Endodermal cell (in vitro differentiated cells): Measurements from ENCODE around the gene BANF1. TPM values are rescaled to one million over a fixed set of nuclear protein-coding genes. Genes with fewer than 3 reads are reported as not detected.
A peak's percentile ranks its signal among the peaks of the same experiment; 100 is the strongest.
"Not testable (repeated sequence)": the region's sequence is repeated elsewhere in the genome, so short reads cannot be mapped to it uniquely, and the experiment has no call there.

ENCODE experiments used
- DNase-seq: peaks from one replicate; pipeline ENCODE4 v3.0.0-alpha.2; 2017
- H3K27ac ChIP-seq: 2 replicates; pipeline ENCODE4 v1.5.1; 2013; ENCODE audit warnings: mild to moderate bottlenecking, low read depth, low read length, moderate library complexity
- H3K27me3 ChIP-seq: 2 replicates; pipeline ENCODE4 v1.6.1; 2013; ENCODE audit warnings: mild to moderate bottlenecking, low read length, moderate library complexity; ENCODE audit not compliant: insufficient read depth, control insufficient read depth, poor library complexity, severe bottlenecking
- H3K36me3 ChIP-seq: 2 replicates; pipeline ENCODE4 v1.7.0; 2013; ENCODE audit warnings: mild to moderate bottlenecking, low read length, moderate library complexity; ENCODE audit not compliant: control insufficient read depth, insufficient read depth
- H3K4me1 ChIP-seq: one replicate; pipeline ENCODE4 v1.7.0; 2013; ENCODE audit warnings: low read length; ENCODE audit not compliant: control insufficient read depth, insufficient read depth
- H3K4me3 ChIP-seq: 2 replicates; pipeline ENCODE4 v1.5.1; 2013; ENCODE audit warnings: mild to moderate bottlenecking, low read length, moderate library complexity
- H3K9ac ChIP-seq: 2 replicates; pipeline ENCODE4 v1.6.1; 2013; ENCODE audit warnings: mild to moderate bottlenecking, low read length, moderate library complexity; ENCODE audit not compliant: poor library complexity, severe bottlenecking; ENCODE audit errors: extremely low read depth
- H3K9me3 ChIP-seq: 2 replicates; pipeline ENCODE4 v1.6.1; 2013; ENCODE audit warnings: mild to moderate bottlenecking, low read length, moderate library complexity; ENCODE audit not compliant: control insufficient read depth
- H3K27ac Mint-ChIP-seq: 2 replicates; pipeline ENCODE4 v1.8.0; 2020; ENCODE audit warnings: mixed read lengths
- H3K27me3 Mint-ChIP-seq: 2 replicates; pipeline ENCODE4 v1.8.0; 2021; ENCODE audit warnings: mild to moderate bottlenecking, mixed read lengths; ENCODE audit not compliant: insufficient read depth
- H3K36me3 Mint-ChIP-seq: 2 replicates; pipeline ENCODE4 v1.8.0; 2020; ENCODE audit warnings: low read depth, mixed read lengths
- H3K4me1 Mint-ChIP-seq: 2 replicates; pipeline ENCODE4 v1.8.0; 2020; ENCODE audit warnings: mixed read lengths
- H3K4me3 Mint-ChIP-seq: 2 replicates; pipeline ENCODE4 v1.8.0; 2020; ENCODE audit warnings: mild to moderate bottlenecking, moderate library complexity, mixed read lengths
- H3K9me3 Mint-ChIP-seq: 2 replicates; pipeline ENCODE4 v1.8.0; 2020; ENCODE audit warnings: mild to moderate bottlenecking, mixed read lengths
- CTCF ChIP-seq: fragments of 200-600 bp; sonication (generic); conservative IDR thresholded peaks from 2 replicates; pipeline ENCODE4 v1.5.0; 2021; ENCODE audit warnings: antibody characterized with exemption, mild to moderate bottlenecking
- WGBS, 2 experiments: methylation state at CpG; one replicate each; pipeline versions ENCODE4 v1.1.5 to v1.1.7; 2013; ENCODE audit warnings: missing lambda C conversion rate in 2 of 2, mixed read lengths in 1 of 2; ENCODE audit not compliant: insufficient coverage in 1 of 2, insufficient read length in 1 of 2; 5-methylcytosine and 5-hydroxymethylcytosine counted together
- total RNA-seq, 2 donors: library from RNA; stranded (reverse); fragmentation: NEBNext Ultra II Directional in 1 of 2; extraction: Animal tissue kit (Norgen Biotek cat#: 25700) in 1 of 2; gene quantifications; 2 replicates in 1 of 2; 3 replicates in 1 of 2; pipeline ENCODE4 v1.2.1, GENCODE V29; 2021

The BANF1 gene
- total RNA-seq, 2 donors from 2014 or later = 348 to 409 TPM

DNA sequence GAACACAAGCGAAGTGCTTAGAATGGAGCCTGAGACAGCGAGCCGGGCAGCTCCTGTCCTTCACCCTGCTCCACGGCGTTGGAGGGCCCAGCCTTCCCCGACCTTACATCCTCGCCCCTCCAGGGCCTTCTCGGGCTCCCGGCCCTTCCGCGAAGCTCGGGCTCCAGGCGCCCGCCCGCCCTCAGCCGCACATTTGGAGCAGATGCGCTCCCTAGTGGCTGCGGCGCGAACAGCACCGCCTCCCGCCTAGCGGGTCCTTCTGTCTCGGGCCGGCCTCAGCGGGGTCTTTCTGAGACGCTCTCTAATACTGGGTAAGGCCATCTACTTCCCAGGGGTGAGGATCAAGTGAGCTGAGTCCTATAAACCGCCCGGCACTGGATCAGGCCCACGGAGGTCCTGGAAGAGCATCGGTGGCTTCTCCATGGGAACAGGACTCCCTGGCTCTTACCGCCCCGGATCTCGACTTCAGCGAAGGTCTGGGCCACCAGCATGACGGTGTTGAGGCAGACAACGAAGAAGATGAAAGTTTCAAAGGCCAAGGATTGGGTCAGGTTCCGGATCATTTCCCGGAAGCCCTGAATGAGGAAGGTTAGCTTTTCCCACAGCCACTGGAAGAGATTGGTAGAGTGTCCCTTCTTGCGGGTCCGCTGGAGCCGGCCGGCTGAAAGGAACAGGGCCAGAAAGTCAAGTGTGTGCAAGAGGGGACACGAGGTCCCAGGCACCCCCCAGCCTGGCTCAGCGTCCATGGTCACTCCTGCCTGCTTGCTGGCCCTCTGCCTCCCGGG, 20.3 kb downstream of the BANF1 start:
- peak; percentile 97 for TF ChIP-seq CTCF
- Histone ChIP-seq H3K36me3 (no peaks in the 10 kb centered on the region), H3K4me1 (no peaks in the 10 kb centered on the region), H3K27me3 (peaks cover 6% of the 10 kb centered on the region), H3K9me3 (no peaks in the 10 kb centered on the region), H3K9ac (no peak overlapping the region), H3K27ac (no peak overlapping the region), H3K4me3 (no peak overlapping the region)
- Mint-ChIP-seq H3K36me3 (no peaks in the 10 kb centered on the region), H3K9me3 (no peaks in the 10 kb centered on the region), H3K4me3 (no peak overlapping the region), H3K27ac (no peak overlapping the region), H3K4me1 (no peaks in the 10 kb centered on the region), H3K27me3 (peaks cover 32% of the 10 kb centered on the region)
- DNase-seq = peak; percentile 96
- 35 to 49% methylated on average over 24 to 46 of the region's 46 CpGs for WGBS, 2 experiments

DNA sequence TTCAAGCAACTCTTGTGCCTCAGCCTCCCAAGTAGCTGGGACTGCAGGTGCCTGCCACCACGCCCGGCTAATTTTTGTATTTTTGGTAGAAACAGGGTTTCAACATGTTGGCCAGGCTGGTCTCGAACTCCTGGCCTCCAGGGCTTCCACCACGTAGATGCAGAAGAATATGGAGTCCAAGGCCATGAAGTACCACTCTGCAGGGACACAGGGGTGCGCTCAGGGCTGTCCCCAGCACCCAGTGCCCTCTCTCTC, 20.8 kb downstream of the BANF1 start:
- H3K36me3 ChIP-seq, DNase-seq, H3K27ac ChIP-seq, H3K27ac Mint-ChIP-seq, H3K4me1 Mint-ChIP-seq, H3K4me3 Mint-ChIP-seq, H3K36me3 Mint-ChIP-seq, H3K4me1 ChIP-seq, H3K9me3 ChIP-seq, H3K9ac ChIP-seq, H3K4me3 ChIP-seq, H3K27me3 ChIP-seq, H3K9me3 Mint-ChIP-seq: not testable (repeated sequence)
- 71 to 83% methylated on average over 4 to 5 of the region's 5 CpGs for WGBS, 2 experiments
- peaks cover 32% of the 10 kb centered on the region for H3K27me3 Mint-ChIP-seq

DNA sequence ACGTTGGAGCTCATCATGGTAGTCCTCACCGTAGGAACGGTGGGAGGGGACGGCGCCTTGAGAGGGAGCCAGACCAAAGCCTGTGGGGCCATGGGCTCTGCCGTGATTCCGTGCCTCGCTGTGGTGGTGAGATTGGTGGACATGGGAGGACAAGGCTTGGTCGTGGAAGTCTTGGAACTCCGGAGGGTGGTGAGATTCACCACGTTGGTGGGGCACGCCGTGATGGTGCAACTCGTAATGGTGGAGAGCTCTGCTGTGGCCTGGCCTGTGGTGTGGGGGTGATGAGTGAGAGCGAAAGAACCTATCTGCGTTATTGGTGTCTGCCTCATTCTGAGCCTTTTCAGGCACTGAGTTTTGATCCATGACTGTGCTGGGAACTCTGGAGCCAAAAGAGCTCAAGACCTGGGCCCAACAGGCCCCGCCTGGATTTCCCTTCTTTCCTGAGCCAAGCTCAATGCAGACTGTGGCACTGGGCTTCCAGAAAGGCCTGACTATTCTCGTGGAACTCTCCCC, 23.8 kb downstream of the BANF1 start, which contains the start of gene CATSPER1:
Gene CATSPER1 (minus strand): TSS at position 463 of the 513 bp plus-strand sequence. CDS start 100 bp downstream, at position 363.
- Histone ChIP-seq H3K9me3 (no peaks in the 10 kb centered on the region), H3K4me3 (no peak within 1 kb of the TSS), H3K27me3 (peaks cover 6% of the 10 kb centered on the region), H3K36me3 (no peaks in the 10 kb centered on the region), H3K4me1 (no peaks in the 10 kb centered on the region), H3K9ac (no peak within 1 kb of the TSS), H3K27ac (no peak within 1 kb of the TSS)
- no peaks in the 10 kb centered on the region for H3K9me3 Mint-ChIP-seq
- no peaks in the 10 kb centered on the region for H3K36me3 Mint-ChIP-seq
- 91 to 92% methylated on average over 10 to 18 of the region's 18 CpGs for WGBS, 2 experiments
- no peak for DNase-seq
- no peak within 1 kb of the TSS for H3K27ac Mint-ChIP-seq
- H3K4me1 Mint-ChIP-seq = no peaks in the 10 kb centered on the region
- no peak for TF ChIP-seq CTCF
- peaks cover 32% of the 10 kb centered on the region for H3K27me3 Mint-ChIP-seq
- no peak within 1 kb of the TSS for H3K4me3 Mint-ChIP-seq
